T-helper 1 cell treated with Interleukin-12 subunit alpha and Interleukin-12 subunit beta and Interleukin-4 antibody, amounts not matched to agents 30 μg/mL and 1 μg/mL, for 36 hours (primary cell): Measurements from ENCODE around the gene LYPD4.

Experiments used
- H3K27ac Mint-ChIP-seq: one replicate; pipeline ENCODE4 v1.8.0; 2021; ENCODE audit warnings: mild to moderate bottlenecking, mixed read lengths
- H3K27me3 Mint-ChIP-seq: one replicate; pipeline ENCODE4 v1.8.0; 2021; ENCODE audit warnings: low read depth, mixed read lengths
- H3K36me3 Mint-ChIP-seq: one replicate; pipeline ENCODE4 v1.8.0; 2021; ENCODE audit warnings: low read depth, mixed read lengths
- H3K4me1 Mint-ChIP-seq: one replicate; pipeline ENCODE4 v1.8.0; 2021; ENCODE audit warnings: low read depth, mixed read lengths
- H3K4me3 Mint-ChIP-seq: one replicate; pipeline ENCODE4 v1.8.0; 2021; ENCODE audit warnings: mild to moderate bottlenecking, moderate library complexity, mixed read lengths
- H3K9me3 Mint-ChIP-seq: one replicate; pipeline ENCODE4 v1.8.0; 2021; ENCODE audit warnings: mixed read lengths

The LYPD4 gene

GRCh38 chr19:41844601-41845000, at the start of gene LYPD4:
TSS of gene LYPD4 (minus strand) at chr19:41844683. CDS start at chr19:41839285, 5,398 bp downstream.
- H3K4me3 Mint-ChIP-seq: no peak within 1 kb of the TSS
- H3K27ac Mint-ChIP-seq: peak within 1 kb of the TSS; percentile 16
- no peaks in the 10 kb centered on the region for H3K9me3 Mint-ChIP-seq
- peaks cover 17% of the 10 kb centered on the region for H3K27me3 Mint-ChIP-seq
- H3K4me1 Mint-ChIP-seq: no peaks in the 10 kb centered on the region
- no peaks in the 10 kb centered on the region for H3K36me3 Mint-ChIP-seq

GRCh38 chr19:41893899-41894298, 49.4 kb upstream of the LYPD4 start:
- Mint-ChIP-seq H3K4me3 (no peak overlapping the region), H3K27me3 (no peaks in the 10 kb centered on the region), H3K4me1 (peaks cover 38% of the 10 kb centered on the region), H3K36me3 (peaks cover 43% of the 10 kb centered on the region), H3K27ac (peak overlapping the region; percentile 85), H3K9me3 (no peaks in the 10 kb centered on the region)

- H3K9me3 Mint-ChIP-seq: no peaks in the 10 kb centered on the region
- no peak overlapping the region for H3K27ac Mint-ChIP-seq
- no peaks in the 10 kb centered on the region for H3K27me3 Mint-ChIP-seq
- peaks cover 42% of the 10 kb centered on the region for H3K4me1 Mint-ChIP-seq
- H3K36me3 Mint-ChIP-seq: peaks cover 42% of the 10 kb centered on the region
- no peak overlapping the region for H3K4me3 Mint-ChIP-seq
Observed at GRCh38 chr19:41892173-41892902, 47.9 kb upstream of the LYPD4 start.

GRCh38 chr19:41890936-41891335, 46.5 kb upstream of the LYPD4 start:
- peaks cover 51% of the 10 kb centered on the region for H3K4me1 Mint-ChIP-seq
- peaks cover 51% of the 10 kb centered on the region for H3K36me3 Mint-ChIP-seq
- H3K27me3 Mint-ChIP-seq: no peaks in the 10 kb centered on the region
- no peak overlapping the region for H3K27ac Mint-ChIP-seq
- H3K4me3 Mint-ChIP-seq: no peak overlapping the region
- H3K9me3 Mint-ChIP-seq: no peaks in the 10 kb centered on the region

GRCh38 chr19:41889896-41890295, 45.4 kb upstream of the LYPD4 start:
- Mint-ChIP-seq H3K4me3 (no peak overlapping the region), H3K27ac (peak overlapping the region; percentile 80)

GRCh38 chr19:41888926-41889325, 44.4 kb upstream of the LYPD4 start:
- peak overlapping the region; percentile 94 for H3K4me3 Mint-ChIP-seq
- peaks cover 60% of the 10 kb centered on the region for H3K36me3 Mint-ChIP-seq
- H3K27me3 Mint-ChIP-seq: no peaks in the 10 kb centered on the region
- no peaks in the 10 kb centered on the region for H3K9me3 Mint-ChIP-seq
- peaks cover 52% of the 10 kb centered on the region for H3K4me1 Mint-ChIP-seq
- H3K27ac Mint-ChIP-seq: peak overlapping the region; percentile 97

More at GRCh38 chr19:41889896-41890295, 45.4 kb upstream of the LYPD4 start:
- H3K27me3 Mint-ChIP-seq: no peaks in the 10 kb centered on the region
- H3K9me3 Mint-ChIP-seq: no peaks in the 10 kb centered on the region
- H3K36me3 Mint-ChIP-seq: peaks cover 54% of the 10 kb centered on the region
- H3K4me1 Mint-ChIP-seq: peaks cover 53% of the 10 kb centered on the region

- peak overlapping the region; percentile 94 for H3K4me3 Mint-ChIP-seq
- peaks cover 60% of the 10 kb centered on the region for H3K36me3 Mint-ChIP-seq
- H3K27ac Mint-ChIP-seq: peak overlapping the region; percentile 97
- H3K9me3 Mint-ChIP-seq: no peaks in the 10 kb centered on the region
- no peaks in the 10 kb centered on the region for H3K27me3 Mint-ChIP-seq
- H3K4me1 Mint-ChIP-seq: peaks cover 50% of the 10 kb centered on the region
Observed at GRCh38 chr19:41887711-41888382, 43.4 kb upstream of the LYPD4 start.

- H3K4me1 Mint-ChIP-seq: peaks cover 55% of the 10 kb centered on the region
- H3K4me3 Mint-ChIP-seq: peak overlapping the region; percentile 94
- no peaks in the 10 kb centered on the region for H3K9me3 Mint-ChIP-seq
- peak overlapping the region; percentile 97 for H3K27ac Mint-ChIP-seq
- H3K36me3 Mint-ChIP-seq: peaks cover 65% of the 10 kb centered on the region
- H3K27me3 Mint-ChIP-seq: no peaks in the 10 kb centered on the region
Observed at GRCh38 chr19:41886761-41887710, 42.6 kb upstream of the LYPD4 start.

GRCh38 chr19:41883821-41884733, 39.6 kb upstream of the LYPD4 start:
- H3K9me3 Mint-ChIP-seq: no peaks in the 10 kb centered on the region
- H3K27me3 Mint-ChIP-seq: no peaks in the 10 kb centered on the region
- peak overlapping the region; percentile 94 for H3K4me3 Mint-ChIP-seq
- peaks cover 51% of the 10 kb centered on the region for H3K36me3 Mint-ChIP-seq
- peaks cover 54% of the 10 kb centered on the region for H3K4me1 Mint-ChIP-seq
- peak overlapping the region; percentile 90 for H3K27ac Mint-ChIP-seq

- H3K4me1 Mint-ChIP-seq: peaks cover 49% of the 10 kb centered on the region
- H3K27me3 Mint-ChIP-seq: no peaks in the 10 kb centered on the region
- peak overlapping the region; percentile 94 for H3K4me3 Mint-ChIP-seq
- H3K27ac Mint-ChIP-seq: peak overlapping the region; percentile 90
- no peaks in the 10 kb centered on the region for H3K9me3 Mint-ChIP-seq
- H3K36me3 Mint-ChIP-seq: peaks cover 46% of the 10 kb centered on the region
Observed at GRCh38 chr19:41883463-41883820, 39.0 kb upstream of the LYPD4 start.

- Mint-ChIP-seq H3K27ac (peak within 1 kb of the TSS; percentile 95), H3K9me3 (no peaks in the 10 kb centered on the region), H3K4me1 (peaks cover 49% of the 10 kb centered on the region), H3K4me3 (peak within 1 kb of the TSS; percentile 95), H3K36me3 (peaks cover 40% of the 10 kb centered on the region), H3K27me3 (no peaks in the 10 kb centered on the region)
Observed at GRCh38 chr19:41882568-41883462, 38.3 kb upstream of the LYPD4 start, which contains the start of gene ARHGEF1. TSS of gene ARHGEF1 (plus strand) at chr19:41883184. CDS start at chr19:41888083, 4,899 bp downstream.

GRCh38 chr19:41880329-41880708, 35.8 kb upstream of the LYPD4 start:
- H3K27me3 Mint-ChIP-seq: no peaks in the 10 kb centered on the region
- H3K36me3 Mint-ChIP-seq: peaks cover 20% of the 10 kb centered on the region
- H3K4me1 Mint-ChIP-seq: peaks cover 46% of the 10 kb centered on the region
- no peaks in the 10 kb centered on the region for H3K9me3 Mint-ChIP-seq
- H3K27ac Mint-ChIP-seq: peak overlapping the region; percentile 77
- H3K4me3 Mint-ChIP-seq: no peak overlapping the region
